SK-N-SH (cell line): ENCODE data around the gene PCIF1.

ENCODE experiments used
- FOSL2 ChIP-seq: IDR thresholded peaks from 2 replicates; pipeline ENCODE4 v1.4.0; 2012; ENCODE audit warnings: low read depth, mild to moderate bottlenecking, moderate library complexity, borderline replicate concordance
- GABPA ChIP-seq: IDR thresholded peaks from 2 replicates; pipeline ENCODE4 v1.4.0; 2012; ENCODE audit warnings: low read depth, mild to moderate bottlenecking
- MXI1 ChIP-seq: IDR thresholded peaks from 2 replicates; pipeline ENCODE4 v1.6.1; 2012; ENCODE audit warnings: mild to moderate bottlenecking, low read depth, low read length, improper control_type of control experiment
- POLR2AphosphoS5 ChIP-seq: IDR thresholded peaks from 2 replicates; pipeline ENCODE4 v1.6.1; 2012; ENCODE audit warnings: low read depth, low read length
- SMC3 ChIP-seq: IDR thresholded peaks from 2 replicates; pipeline ENCODE4 v1.6.1; 2012; ENCODE audit warnings: low read depth, low read length, improper control_type of control experiment
- TF ChIP-seq, protein P1 (sequence below): fragments of 200-600 bp; sonication (generic); IDR thresholded peaks from 2 replicates; pipeline ENCODE4 v1.6.1; 2017; ENCODE audit warnings: antibody characterized with exemption, mild to moderate bottlenecking, moderate library complexity

DNA sequence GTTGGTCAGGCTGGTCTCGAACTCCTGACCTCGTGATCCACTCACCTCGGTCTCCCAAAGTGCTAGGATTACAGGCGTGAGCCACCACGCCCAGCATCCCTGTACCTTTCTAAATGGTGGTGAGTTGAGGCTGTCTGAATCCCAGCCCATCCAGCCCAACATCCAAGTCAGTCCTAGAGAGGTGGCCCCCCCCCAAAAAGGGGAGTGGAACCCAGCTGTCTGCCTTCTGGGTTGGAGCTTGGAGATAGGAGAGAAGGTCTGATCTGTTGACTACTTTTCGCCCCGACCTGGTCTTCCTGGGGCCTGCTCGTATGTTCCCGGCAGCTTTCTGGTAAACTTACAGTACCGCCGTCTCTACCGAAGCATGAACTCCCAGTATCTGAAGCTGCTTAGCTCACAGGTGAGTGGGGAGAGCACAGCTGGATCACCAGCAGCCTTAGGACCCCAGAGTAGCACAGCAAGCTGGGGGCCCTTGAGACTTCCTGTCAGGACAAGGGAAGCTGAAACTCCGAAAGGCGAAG lies 37.8 kb upstream of the PCIF1 start:
- TF ChIP-seq, protein P1, sequence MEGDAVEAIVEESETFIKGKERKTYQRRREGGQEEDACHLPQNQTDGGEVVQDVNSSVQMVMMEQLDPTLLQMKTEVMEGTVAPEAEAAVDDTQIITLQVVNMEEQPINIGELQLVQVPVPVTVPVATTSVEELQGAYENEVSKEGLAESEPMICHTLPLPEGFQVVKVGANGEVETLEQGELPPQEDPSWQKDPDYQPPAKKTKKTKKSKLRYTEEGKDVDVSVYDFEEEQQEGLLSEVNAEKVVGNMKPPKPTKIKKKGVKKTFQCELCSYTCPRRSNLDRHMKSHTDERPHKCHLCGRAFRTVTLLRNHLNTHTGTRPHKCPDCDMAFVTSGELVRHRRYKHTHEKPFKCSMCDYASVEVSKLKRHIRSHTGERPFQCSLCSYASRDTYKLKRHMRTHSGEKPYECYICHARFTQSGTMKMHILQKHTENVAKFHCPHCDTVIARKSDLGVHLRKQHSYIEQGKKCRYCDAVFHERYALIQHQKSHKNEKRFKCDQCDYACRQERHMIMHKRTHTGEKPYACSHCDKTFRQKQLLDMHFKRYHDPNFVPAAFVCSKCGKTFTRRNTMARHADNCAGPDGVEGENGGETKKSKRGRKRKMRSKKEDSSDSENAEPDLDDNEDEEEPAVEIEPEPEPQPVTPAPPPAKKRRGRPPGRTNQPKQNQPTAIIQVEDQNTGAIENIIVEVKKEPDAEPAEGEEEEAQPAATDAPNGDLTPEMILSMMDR: no peak
- no peak for TF ChIP-seq GABPA
- no peak for TF ChIP-seq FOSL2
- TF ChIP-seq POLR2AphosphoS5: no peak
- TF ChIP-seq SMC3: no peak
- TF ChIP-seq MXI1: no peak
